GM18861 (cell line): ENCODE measurements around the gene GH1.
"Not testable (repeated sequence)": the region's sequence is repeated elsewhere in the genome, so short reads cannot be mapped to it uniquely, and the experiment has no call there.

Source experiments
- ATAC-seq: cut with Tn5 transposase; IDR thresholded peaks from one replicate; pipeline ENCODE4 v1.9.1; 2021; ENCODE audit not compliant: unreplicated experiment

GH1 gene

DNA sequence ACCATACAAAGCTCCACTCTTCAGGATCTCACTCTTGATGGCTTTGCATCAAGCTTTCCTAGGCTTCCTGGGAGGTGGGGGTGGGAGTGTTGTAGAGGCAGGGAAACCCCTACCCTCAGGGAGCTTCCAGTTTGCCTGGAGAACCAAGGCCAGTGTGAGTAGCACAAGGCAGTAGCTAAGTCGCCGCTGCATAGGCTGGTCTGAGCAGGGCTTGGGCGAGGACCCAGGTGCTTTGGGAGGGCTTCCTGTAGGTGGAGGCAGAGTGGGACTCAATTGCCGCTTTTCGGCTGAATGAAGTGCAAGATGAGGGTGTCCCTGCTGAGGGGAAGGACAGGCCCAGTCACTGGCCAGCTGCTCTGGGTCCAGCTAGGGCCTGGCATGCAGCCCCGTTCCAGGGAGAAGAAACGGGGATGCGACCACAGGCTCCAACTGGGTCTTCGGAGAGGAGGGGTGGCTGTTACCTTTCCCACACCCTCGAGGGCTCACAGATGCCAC, 9.6 kb upstream of the GH1 start:
- no peak for ATAC-seq

DNA sequence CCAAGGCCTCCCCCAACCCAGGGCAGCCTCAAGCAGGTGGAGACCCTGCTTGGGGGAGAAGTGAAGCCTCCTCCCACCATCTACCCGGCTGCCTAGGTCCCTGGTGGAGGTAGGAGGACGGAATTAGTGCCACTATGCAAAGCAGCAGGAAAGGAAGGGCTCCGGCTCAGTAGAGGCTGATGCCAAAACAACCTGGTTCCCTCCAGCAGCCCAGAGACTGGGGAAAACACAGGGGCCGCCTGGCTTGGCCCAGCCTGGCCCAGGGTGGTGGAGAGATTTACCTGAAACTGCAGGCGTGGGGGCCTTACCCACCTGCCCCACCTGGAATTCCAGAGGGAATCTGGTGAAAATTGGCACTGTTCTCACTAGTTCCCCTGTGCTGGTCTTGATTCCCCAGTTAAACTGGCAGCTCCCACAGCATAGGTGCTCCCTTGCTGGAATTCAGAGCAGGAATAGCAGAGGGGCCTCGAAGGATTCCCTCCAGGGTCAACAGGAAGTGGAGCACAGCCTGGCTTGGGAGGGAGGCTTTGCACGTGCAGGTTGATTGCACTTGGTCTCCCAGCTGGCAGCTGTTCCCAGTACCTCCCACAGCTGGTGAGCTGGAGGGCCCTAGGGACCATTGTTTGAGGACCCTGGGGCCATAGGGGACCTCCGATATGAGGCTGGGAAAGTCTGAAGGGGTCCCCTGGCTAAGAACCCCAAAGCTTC, 9.0 kb upstream of the GH1 start:
- no peak for ATAC-seq

DNA sequence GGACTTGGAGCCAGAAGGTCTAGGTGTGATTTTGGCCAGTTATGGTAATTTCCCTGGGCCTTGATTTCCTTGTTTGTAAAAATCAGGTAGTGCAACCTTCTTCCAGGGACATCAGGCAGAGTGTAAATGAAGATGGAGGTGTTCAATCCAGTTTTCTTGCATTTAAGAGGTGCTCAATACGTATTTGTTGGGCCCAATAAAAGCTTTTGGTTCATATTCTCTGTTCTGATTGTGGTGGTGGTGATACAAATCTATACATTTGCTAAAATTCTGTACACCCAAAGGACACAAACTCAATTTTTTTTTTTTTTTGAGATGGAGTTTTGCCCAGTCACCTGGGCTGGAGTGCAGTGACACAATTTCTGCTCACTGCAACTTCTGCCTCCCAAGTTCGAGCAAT, 7.5 kb upstream of the GH1 start:
- ATAC-seq, result no peak

DNA sequence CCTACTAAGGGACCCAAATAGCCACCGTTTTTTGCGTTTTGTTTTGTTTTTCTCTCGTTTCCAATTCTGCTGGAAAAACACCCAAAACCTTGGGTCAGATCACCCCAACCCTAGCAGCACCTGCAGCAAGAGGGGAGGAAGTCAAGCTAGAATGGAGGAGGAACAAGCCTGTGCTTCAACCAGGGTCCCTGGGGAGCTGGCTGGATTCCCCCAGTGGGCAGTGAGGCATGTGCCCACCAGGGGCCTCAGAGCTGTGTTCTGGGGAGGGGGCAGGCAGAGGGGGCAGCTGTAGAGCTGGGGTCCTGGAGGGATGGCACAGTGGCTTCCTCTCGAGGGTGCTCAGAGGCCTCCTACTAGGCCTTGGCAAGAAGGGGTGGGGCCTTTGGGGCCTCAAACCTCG, 7.0 kb upstream of the GH1 start:
- ATAC-seq, result no peak

DNA sequence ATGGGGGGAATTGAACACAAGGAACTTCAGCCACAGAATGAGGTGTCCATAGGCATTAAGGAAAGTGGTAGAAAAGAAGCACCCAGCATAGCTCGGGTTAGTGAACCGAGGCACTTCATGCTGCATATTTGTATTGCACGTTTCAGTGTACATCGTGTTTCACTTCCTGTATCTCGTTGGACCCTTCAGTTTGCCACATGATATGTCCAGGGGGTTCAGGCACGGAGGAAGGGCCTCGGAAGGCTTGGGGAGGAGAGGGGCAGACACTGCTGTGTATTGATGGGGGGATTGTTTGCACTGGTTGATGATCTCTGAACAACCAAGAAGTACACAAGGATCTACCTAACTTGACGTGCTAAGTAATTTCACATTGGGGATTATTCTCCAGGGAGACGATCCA, 3.8 kb upstream of the GH1 start:
- not testable (repeated sequence) for ATAC-seq

DNA sequence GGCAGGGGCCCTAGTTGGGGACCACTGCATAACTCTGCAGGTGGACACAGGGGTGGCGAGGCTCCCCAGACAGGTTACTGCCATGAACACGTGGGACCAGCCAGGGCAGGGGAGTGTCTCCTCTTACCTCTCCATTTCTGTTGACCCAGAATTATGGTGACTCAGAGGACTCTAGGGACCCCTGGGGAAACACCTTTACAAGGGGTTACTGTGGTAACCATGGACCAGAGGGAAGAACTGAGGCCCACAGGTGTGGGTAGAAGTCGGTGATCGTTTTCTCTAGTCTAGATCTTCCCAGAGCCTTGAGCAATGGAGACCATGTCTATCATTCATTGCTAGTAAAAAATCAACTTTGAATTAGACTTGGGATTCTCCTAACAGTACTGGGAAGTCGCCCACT, 2.1 kb upstream of the GH1 start:
- not testable (repeated sequence) for ATAC-seq

DNA sequence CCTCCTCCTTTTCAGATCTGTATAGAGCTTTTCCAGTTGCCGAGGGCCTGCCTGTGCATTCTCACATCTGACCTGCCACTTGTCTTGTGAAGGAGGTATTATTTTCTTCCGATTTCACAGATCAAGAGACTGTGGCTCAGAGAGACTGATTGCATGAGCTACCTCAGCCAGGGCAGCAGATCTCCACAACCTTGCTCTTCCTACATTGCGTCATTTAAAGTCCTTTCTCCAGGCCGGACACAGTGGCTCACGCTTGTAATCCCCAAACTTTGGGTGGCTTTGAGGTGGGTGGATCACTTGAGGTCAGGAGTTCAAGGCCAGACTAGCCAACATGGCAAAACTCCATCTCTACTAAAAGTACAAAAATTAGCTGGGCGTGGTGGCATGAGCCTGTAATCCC, 1.4 kb upstream of the GH1 start:
- ATAC-seq, result not testable (repeated sequence)

DNA sequence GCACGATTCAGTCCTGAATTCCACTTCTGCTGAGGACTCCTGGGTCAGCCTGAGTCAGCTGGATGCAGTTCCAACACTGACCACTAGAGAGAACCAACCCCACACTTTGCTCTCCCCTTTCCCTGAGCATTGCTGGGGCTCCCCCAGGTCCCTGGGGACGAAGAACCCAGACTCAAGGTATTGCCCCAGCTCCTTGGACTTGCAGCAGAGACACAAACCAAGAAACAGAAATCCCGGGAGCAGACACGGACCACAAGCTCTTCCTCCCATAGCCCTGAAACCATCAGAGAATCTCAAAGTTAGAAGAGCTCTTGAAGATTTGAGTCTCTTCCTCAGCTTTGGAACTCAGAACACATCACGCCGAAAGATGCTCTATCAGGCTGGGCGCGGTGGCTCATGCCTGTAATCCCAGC, 678 bp upstream of the GH1 start:
- no peak for ATAC-seq

DNA sequence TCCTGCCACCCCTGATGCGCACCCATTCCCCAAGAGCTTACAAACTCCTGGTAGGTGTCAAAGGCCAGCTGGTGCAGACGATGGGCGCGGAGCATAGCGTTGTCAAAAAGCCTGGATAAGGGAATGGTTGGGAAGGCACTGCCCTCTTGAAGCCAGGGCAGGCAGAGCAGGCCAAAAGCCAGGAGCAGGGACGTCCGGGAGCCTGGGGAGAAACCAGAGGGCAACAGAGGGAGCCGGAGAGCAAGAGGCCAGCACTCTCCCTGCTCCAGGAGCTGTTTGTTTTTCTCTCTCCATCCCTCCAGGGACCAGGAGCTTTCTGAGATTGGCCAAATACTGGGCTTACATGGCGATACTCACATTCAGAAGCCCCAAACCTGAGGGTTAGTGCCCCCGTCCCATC, 334 bp downstream of the GH1 start:
- no peak for ATAC-seq

DNA sequence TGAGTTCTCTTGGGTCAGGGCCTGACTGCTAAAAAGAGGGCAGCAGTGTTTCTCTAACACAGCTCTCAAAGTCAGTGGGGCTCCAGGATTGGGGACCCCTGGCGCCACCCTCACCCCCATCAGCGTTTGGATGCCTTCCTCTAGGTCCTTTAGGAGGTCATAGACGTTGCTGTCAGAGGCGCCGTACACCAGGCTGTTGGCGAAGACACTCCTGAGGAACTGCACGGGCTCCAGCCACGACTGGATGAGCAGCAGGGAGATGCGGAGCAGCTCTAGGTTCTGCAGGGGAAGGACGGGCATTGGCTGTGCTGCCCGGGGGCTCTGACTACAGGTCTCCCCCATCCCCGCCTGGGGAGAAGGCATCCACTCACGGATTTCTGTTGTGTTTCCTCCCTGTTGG, 993 bp downstream of the GH1 start:
- no peak for ATAC-seq

DNA sequence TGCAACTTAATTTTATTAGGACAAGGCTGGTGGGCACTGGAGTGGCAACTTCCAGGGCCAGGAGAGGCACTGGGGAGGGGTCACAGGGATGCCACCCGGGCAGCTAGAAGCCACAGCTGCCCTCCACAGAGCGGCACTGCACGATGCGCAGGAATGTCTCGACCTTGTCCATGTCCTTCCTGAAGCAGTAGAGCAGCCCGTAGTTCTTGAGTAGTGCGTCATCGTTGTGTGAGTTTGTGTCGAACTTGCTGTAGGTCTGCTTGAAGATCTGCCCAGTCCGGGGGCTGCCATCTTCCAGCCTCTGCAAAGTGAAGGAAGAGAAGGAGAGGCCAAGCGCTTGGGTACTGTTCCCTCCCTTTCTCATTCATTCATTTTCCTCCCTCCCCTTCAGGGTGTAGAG, 1.4 kb downstream of the GH1 start:
- ATAC-seq, result not testable (repeated sequence)

DNA sequence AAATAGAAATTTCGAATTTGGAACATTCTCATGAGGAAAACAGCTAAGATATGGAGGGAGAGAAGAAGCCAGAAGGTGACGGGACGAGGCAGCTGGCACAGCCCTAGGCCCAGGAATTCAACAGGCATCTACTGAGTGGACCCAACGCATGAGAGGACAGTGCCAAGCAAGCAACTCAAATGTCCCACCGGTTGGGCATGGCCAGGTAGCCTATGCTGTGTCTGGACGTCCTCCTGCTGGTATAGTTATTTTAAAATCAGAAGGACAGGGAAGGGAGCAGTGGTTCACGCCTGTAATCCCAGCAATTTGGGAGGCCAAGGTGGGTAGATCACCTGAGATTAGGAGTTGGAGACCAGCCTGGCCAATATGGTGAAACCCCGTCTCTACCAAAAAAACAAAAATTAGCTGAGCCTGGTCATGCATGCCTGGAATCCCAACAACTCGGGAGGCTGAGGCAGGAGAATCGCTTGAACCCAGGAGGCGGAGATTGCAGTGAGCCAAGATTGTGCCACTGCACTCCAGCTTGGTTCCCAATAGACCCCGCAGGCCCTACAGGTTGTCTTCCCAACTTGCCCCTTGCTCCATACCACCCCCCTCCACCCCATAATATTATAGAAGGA, 2.0 kb downstream of the GH1 start:
- ATAC-seq, result no peak

DNA sequence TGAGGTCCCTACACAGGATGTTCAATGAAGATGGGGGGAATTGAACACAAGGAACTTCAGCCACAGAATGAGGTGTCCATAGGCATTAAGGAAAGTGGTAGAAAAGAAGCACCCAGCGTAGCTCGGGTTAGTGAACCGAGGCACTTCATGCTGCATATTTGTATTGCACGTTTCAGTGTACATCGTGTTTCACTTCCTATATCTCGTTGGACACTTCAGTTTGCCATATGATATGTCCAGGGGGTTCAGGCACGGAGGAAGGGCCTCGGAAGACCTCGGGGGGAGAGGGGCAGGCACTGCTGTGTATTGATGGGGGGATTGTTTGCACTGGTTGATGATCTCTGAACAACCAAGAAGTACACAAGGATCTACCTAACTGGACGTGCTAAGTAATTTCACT, 2.9 kb downstream of the GH1 start:
- not testable (repeated sequence) for ATAC-seq

DNA sequence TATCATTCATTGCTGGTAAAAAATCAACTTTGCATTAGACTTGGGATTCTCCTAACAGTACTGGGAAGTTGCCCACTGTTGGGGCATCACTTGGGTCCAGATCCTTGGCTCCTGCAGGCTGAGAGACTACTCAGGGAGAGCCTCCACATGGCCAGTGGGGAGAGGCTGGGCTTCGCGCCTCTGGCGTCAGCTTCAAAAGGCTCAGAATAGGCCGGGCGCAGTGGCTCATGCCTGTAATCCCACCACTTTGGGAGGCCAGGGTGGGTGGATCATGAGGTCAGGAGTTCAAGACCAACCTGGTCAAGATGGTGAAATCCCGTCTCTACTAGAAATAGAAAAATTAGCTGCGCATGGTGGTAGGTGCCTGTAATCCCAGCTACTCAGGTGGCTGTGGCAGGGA, 4.2 kb downstream of the GH1 start:
- no peak for ATAC-seq

DNA sequence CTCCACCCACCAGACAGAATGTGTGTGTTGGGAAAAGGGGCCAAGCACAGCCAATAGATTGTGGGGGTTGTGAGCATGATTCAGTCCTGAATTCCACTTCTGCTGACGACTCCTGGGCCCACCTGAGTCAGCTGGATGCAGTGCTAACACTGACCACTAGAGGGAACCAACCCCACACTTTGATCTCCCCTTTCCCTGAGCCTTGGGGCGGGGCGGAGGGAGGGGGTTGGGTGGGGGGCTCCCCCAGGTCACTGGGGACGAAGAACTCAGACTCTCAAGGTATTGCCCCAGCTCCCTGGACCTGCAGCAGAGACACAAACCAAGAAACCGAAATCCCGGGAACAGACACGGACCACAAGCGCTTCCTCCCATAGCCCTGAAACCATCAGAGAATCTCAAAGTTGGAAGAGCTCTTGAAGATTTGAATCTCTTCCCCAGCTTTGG, 7.0 kb downstream of the GH1 start:
- ATAC-seq, result no peak

DNA sequence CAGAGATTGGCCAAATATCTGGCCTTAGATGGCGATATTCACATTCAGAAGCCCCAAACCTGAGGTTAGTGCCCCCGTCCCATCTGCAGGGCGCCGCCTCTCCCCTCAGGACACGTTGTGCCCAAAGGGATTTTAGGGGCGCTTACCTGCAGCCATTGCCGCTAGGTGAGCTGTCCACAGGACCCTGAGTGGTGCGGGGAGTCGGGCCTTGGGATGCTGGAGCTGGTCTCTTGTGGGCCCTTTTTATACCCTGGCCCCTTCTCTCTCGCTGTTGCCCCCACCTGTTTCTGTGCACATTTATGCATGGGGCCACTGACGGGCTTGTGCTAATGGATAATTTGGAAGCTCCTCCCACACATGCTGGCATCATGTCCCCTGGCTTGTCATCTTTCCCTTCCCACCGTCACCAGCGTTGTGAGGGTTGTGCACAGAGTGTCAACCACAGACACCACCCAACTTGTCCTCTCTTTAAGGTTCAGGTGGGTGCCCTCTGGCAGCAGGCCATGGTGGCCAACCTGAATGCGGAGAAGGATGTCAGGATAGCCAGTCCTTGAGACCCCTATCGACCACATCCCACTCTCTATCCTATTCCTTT, 7.5 kb downstream of the GH1 start, which contains the start of gene CSHL1:
Gene CSHL1, minus strand, starts transcription at position 218 of the 595 bp plus-strand sequence. Its CDS starts 62 bp downstream, at position 156.
- ATAC-seq, result no peak

DNA sequence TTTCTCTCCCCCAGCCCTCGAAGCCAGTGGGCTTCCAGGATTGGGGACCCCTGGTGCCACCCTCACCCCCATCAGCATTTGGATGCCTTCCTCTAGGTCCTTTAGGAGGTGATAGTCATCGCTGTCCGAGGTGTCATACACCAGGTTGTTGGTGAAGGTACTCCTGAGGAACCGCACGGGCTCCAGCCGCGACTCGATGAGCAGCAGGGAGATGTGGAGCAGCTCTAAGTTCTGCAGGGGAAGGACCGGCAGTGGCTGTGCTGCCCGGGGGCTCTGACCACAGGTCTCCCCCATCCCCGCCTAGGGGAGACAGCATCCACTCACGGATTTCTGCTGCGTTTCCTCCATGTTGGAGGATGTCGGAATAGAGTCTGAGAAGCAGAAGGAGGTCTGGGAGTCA, 8.5 kb downstream of the GH1 start:
- ATAC-seq, result no peak

DNA sequence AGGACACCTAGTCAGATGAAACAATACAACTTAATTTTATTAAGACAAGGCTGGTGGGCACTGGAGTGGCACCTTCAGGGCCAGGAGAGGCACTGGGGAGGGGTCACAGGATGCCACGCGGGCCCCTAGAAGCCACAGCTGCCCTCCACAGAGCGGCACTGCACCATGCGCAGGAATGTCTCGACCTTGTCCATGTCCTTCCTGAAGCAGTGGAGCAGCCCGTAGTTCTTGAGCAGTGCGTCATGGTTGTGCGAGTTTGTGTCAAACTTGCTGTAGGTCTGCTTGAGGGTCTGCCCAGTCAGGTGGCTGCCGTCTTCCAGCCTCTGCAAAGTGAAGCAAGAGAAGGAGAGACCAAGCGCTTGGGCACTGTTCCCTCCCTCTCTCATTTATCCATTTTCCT, 9.1 kb downstream of the GH1 start:
- not testable (repeated sequence) for ATAC-seq

DNA sequence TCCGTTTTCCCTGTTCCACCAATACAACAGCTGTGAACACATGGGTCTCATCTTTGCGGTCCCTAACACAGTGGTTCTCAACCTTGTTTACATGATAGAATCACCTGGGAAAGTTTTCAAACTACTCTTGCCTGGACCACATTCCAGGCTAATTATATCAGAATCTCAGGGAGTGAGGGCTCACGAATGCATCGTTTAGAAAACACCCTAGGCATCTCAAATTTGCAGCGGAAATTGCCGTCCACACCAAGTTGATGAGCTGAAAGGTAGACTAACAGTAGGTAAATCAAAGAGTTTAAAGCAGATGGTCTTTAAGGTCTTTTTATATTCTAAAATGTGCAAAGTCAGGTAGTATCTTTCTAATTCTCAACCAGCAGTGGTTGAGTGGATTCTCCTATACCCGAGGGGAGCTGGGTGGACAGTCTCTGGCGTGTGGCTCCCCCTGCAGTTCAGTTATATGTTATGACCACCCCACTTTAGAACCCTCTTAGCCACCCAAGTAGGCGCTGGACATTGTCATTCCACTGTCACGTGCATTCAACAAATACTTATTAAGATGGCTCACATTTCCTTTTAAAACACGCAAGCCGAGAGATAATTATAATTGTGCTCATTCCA, 11.4 kb downstream of the GH1 start:
- ATAC-seq, result not testable (repeated sequence)

DNA sequence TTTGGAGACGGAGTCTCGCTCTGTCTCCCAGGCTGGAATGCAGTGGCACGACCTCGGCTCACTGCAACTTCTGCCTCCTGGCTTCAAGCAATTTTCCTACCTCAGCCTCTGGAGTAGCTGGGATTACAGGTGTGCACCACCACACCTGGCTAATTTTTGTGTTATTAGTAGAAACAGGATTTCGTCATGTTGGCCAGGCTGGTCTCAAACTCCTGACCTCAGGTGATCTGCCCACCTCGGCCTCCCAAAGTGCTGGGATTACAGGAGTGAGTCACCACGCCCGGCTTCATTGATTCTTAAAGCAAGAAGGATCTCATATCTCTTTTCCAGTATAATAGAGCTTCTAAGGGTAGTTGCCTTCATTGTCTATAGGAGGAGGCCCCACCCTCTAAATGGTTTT, 13.8 kb downstream of the GH1 start:
- ATAC-seq, result not testable (repeated sequence)

DNA sequence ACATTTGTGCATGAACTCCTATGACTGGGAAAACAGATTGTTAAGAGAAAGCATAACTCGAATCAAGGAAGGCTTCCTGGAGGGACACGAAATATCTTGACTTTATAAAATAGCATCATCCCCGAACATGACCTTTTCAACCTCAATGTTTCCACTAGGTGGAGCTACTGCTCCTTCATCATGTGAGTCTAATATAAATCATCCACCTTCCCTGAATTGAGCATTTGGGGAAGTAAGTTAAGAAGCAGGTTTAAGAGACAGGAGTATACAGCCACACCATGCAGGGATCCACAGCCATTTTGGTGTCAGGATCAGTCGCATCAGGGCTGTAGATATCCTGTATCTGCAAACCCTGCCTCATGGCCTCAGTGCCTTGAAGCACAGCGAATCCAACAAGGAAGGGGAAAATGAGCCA, 14.8 kb downstream of the GH1 start:
- ATAC-seq, result not testable (repeated sequence)

DNA sequence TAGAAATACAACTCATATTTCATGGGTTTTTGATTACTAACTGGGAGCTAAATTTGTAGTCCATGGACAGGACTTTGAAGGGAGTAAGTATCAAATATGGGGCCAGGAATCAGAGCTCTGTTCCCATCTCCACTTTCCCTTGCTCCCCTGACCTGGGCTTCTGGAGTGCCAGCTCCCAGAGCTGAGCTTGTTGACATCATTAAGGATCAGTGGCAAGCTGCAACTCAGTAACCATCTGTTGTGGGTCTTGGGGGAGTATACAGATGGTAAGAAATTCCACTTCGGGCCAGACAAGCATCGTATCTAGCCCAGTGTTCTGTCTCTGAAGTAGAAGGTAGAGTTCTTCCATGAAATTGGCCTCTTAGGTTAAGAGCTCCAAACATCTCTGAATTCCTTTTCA, 16.7 kb downstream of the GH1 start:
- not testable (repeated sequence) for ATAC-seq
